HEK293 (cell line): Measurements from ENCODE around the gene ROS1.

ENCODE experiments used
- CTCF ChIA-PET: fragments of 350-600 bp; formaldehyde crosslinking; extraction: SDS; loops from one replicate; lab custom pipeline; 2021; ENCODE audit warnings: antibody characterized with exemption; lab: Yijun Ruan, JAX
- POLR2A ChIA-PET: fragments of 300-600 bp; formaldehyde crosslinking; extraction: SDS; loops from one replicate; lab custom pipeline; 2020; ENCODE audit warnings: antibody characterized with exemption, inconsistent platforms; lab: Yijun Ruan, JAX
- H3K27ac ChIP-seq: fragments of 200-500 bp; sonication (Bioruptor generic); 2 replicates; pipeline ENCODE4 v1.5.1; 2014; ENCODE audit warnings: low read depth, low read length, control low read depth, inconsistent platforms; ENCODE audit errors: extremely low read depth
- H3K36me3 ChIP-seq, 2 experiments: fragments of 200-500 bp in 1 of 2; sonication (Bioruptor generic) in 1 of 2; 1 replicate in 1 of 2; 2 replicates in 1 of 2; pipeline ENCODE4 v1.5.1; 2014 to 2017; ENCODE audit warnings: inconsistent platforms in 2 of 2, low read length in 2 of 2; ENCODE audit not compliant: control insufficient read depth in 2 of 2, insufficient read depth in 1 of 2
- H3K4me1 ChIP-seq: fragments of 200-500 bp; sonication (Bioruptor generic); 2 replicates; pipeline ENCODE4 v1.5.1; 2014; ENCODE audit warnings: mild to moderate bottlenecking, low read length, inconsistent platforms; ENCODE audit not compliant: control insufficient read depth, insufficient read depth
- H3K4me3 ChIP-seq: 2 replicates; pipeline ENCODE4 v1.5.1; 2011; ENCODE audit warnings: low read depth, mild to moderate bottlenecking, control low read depth, low read length, moderate library complexity
- H3K9me3 ChIP-seq: fragments of 200-500 bp; sonication (Bioruptor generic); 2 replicates; pipeline ENCODE4 v1.5.1; 2014; ENCODE audit warnings: low read depth, low read length, inconsistent platforms; ENCODE audit not compliant: control insufficient read depth, insufficient read depth
- ELK4 ChIP-seq: IDR thresholded peaks from 2 replicates; pipeline ENCODE4 v1.6.1; 2011; ENCODE audit warnings: mild to moderate bottlenecking, low read depth, low read length, borderline replicate concordance
- GLIS2 ChIP-seq: fragments of 450-650 bp; formaldehyde crosslinking; IDR thresholded peaks from 2 replicates; pipeline ENCODE4 v1.5.1; 2016; ENCODE audit warnings: missing biosample characterization, missing genetic modification characterization
- HIC1 ChIP-seq: fragments of 450-650 bp; formaldehyde crosslinking; IDR thresholded peaks from 2 replicates; pipeline ENCODE4 v1.5.1; 2016; ENCODE audit warnings: missing biosample characterization, missing genetic modification characterization
- KLF17 ChIP-seq: fragments of 450-650 bp; formaldehyde crosslinking; IDR thresholded peaks from 2 replicates; pipeline ENCODE4 v1.5.1; 2016; ENCODE audit warnings: missing biosample characterization, missing genetic modification characterization
- KLF7 ChIP-seq: fragments of 450-650 bp; formaldehyde crosslinking; IDR thresholded peaks from 2 replicates; pipeline ENCODE4 v1.5.1; 2016; ENCODE audit warnings: missing biosample characterization, missing genetic modification characterization, borderline replicate concordance
- ZBTB1 ChIP-seq: fragments of 450-650 bp; formaldehyde crosslinking; IDR thresholded peaks from 2 replicates; pipeline ENCODE4 v1.5.1; 2016; ENCODE audit warnings: missing biosample characterization, missing genetic modification characterization
- ZBTB10 ChIP-seq: fragments of 450-650 bp; formaldehyde crosslinking; IDR thresholded peaks from 2 replicates; pipeline ENCODE4 v1.5.1; 2016; ENCODE audit warnings: missing biosample characterization, missing genetic modification characterization
- ZFP69B ChIP-seq: fragments of 450-650 bp; formaldehyde crosslinking; IDR thresholded peaks from 2 replicates; pipeline ENCODE4 v1.5.1; 2016; ENCODE audit warnings: missing biosample characterization, missing genetic modification characterization
- ZNF114 ChIP-seq: fragments of 450-650 bp; formaldehyde crosslinking; IDR thresholded peaks from 2 replicates; pipeline ENCODE4 v1.5.0; 2017; ENCODE audit warnings: missing biosample characterization, missing genetic modification characterization
- ZNF155 ChIP-seq: fragments of 450-650 bp; formaldehyde crosslinking; IDR thresholded peaks from 2 replicates; pipeline ENCODE4 v1.5.1; 2016; ENCODE audit warnings: missing biosample characterization, missing genetic modification characterization
- ZNF184 ChIP-seq: fragments of 450-650 bp; IDR thresholded peaks from 2 replicates; pipeline ENCODE4 v1.5.1; 2018; ENCODE audit warnings: missing biosample characterization, mild to moderate bottlenecking, missing genetic modification characterization
- ZNF24 ChIP-seq: fragments of 450-650 bp; formaldehyde crosslinking; IDR thresholded peaks from 2 replicates; pipeline ENCODE4 v1.5.1; 2016; ENCODE audit warnings: missing biosample characterization, missing genetic modification characterization
- ZNF416 ChIP-seq: fragments of 450-650 bp; formaldehyde crosslinking; IDR thresholded peaks from 2 replicates; pipeline ENCODE4 v1.5.1; 2016; ENCODE audit warnings: missing biosample characterization, missing genetic modification characterization
- ZNF433 ChIP-seq: fragments of 450-650 bp; formaldehyde crosslinking; IDR thresholded peaks from 2 replicates; pipeline ENCODE4 v1.5.1; 2016; ENCODE audit warnings: missing biosample characterization, missing genetic modification characterization, low read depth
- ZNF596 ChIP-seq: fragments of 450-650 bp; IDR thresholded peaks from 2 replicates; pipeline ENCODE4 v1.5.0; 2018; ENCODE audit warnings: missing biosample characterization, mild to moderate bottlenecking, missing genetic modification characterization, moderate library complexity
- ZNF639 ChIP-seq: fragments of 450-650 bp; formaldehyde crosslinking; IDR thresholded peaks from 2 replicates; pipeline ENCODE4 v1.5.1; 2016; ENCODE audit warnings: missing biosample characterization, missing genetic modification characterization
- ZNF747 ChIP-seq: fragments of 450-650 bp; formaldehyde crosslinking; IDR thresholded peaks from 2 replicates; pipeline ENCODE4 v1.5.1; 2016; ENCODE audit warnings: missing biosample characterization, missing genetic modification characterization
- ZNF76 ChIP-seq: fragments of 450-650 bp; formaldehyde crosslinking; IDR thresholded peaks from 2 replicates; pipeline ENCODE4; 2016; ENCODE audit warnings: low read depth, missing biosample characterization, missing genetic modification characterization, borderline replicate concordance
- ZNF777 ChIP-seq: fragments of 450-650 bp; formaldehyde crosslinking; IDR thresholded peaks from 2 replicates; pipeline ENCODE4 v1.5.1; 2017; ENCODE audit warnings: missing biosample characterization, missing genetic modification characterization, borderline replicate concordance

Gene ROS1

GRCh38 chr6:117371492-117371891 lies 54.2 kb downstream of the ROS1 start (continued):
- TF ChIP-seq ELK4: no peak
- TF ChIP-seq ZNF155 (tag by site-specific recombination): no peak
- TF ChIP-seq ZNF114: no peak
- TF ChIP-seq ZNF416 (tag by site-specific recombination): no peak
- TF ChIP-seq ZBTB1 (tag by site-specific recombination): no peak
- no peak for TF ChIP-seq ZNF184 (tag by site-specific recombination)
- TF ChIP-seq, all 188 proteins: peak for 0

- Histone ChIP-seq H3K4me1 (no peaks in the 10 kb centered on the region), H3K27ac (no peak overlapping the region), H3K9me3 (no peaks in the 10 kb centered on the region), H3K4me3 (no peak overlapping the region), H3K36me3 (no peaks in the 10 kb centered on the region)
- CTCF ChIA-PET: interaction anchor here (0.6 to 0.7 kb wide), 2 partner anchors 13 to 359 kb away, joined by 3 to 4 read pairs; no protein-coding TSS in a partner anchor
- POLR2A ChIA-PET: no interaction called here
- TF ChIP-seq KLF17 (no peak), ZBTB10 (tag by site-specific recombination) (no peak), KLF7 (no peak), ZNF24 (no peak), ZNF747 (tag by site-specific recombination) (no peak), ZNF433 (no peak), ZNF596 (tag by site-specific recombination) (no peak), ZNF76 (no peak), HIC1 (no peak), ZNF777 (tag by site-specific recombination) (no peak), ZNF639 (tag by site-specific recombination) (no peak), ZFP69B (tag by site-specific recombination) (no peak), GLIS2 (tag by site-specific recombination) (no peak)
These were observed 66.2 kb downstream of the ROS1 start for GRCh38 chr6:117359581-117359980.
